Activated CD8-positive, alpha-beta memory T cell treated with anti-CD3 and anti-CD28 coated beads, Interleukin-2, amount 50 U/mL, for 1 hour (primary cell): ENCODE results near the gene L1CAM.

ENCODE experiments used
- DNase-seq: peaks from one replicate; pipeline ENCODE4 v3.0.0-alpha.2; 2020; ENCODE audit errors: extremely low read depth

L1CAM gene

GRCh38 chrX:153885968-153886903, at the start of gene L1CAM:
Gene L1CAM, minus strand, starts transcription at chrX:153886173. Its CDS starts 10,337 bp downstream, at chrX:153875836.
- no peak for DNase-seq

GRCh38 chrX:153935326-153935851, 49.4 kb upstream of the L1CAM start:
- no peak for DNase-seq

GRCh38 chrX:153934762-153935325, 48.9 kb upstream of the L1CAM start, which contains the start of gene NAA10:
Gene NAA10, minus strand, starts transcription at chrX:153935037. Its CDS starts 133 bp downstream, at chrX:153934904.
- DNase-seq, result no peak

- DNase-seq, result no peak
These were observed 48.3 kb upstream of the L1CAM start for GRCh38 chrX:153934148-153934761.

GRCh38 chrX:153933748-153934147, 47.8 kb upstream of the L1CAM start:
- DNase-seq, result no peak

GRCh38 chrX:153932220-153932915, 46.4 kb upstream of the L1CAM start:
- DNase-seq, result no peak

GRCh38 chrX:153931748-153932147, 45.8 kb upstream of the L1CAM start:
- no peak for DNase-seq

GRCh38 chrX:153931151-153931550, 45.2 kb upstream of the L1CAM start:
- no peak for DNase-seq

GRCh38 chrX:153930011-153930910, 44.3 kb upstream of the L1CAM start:
- DNase-seq, result no peak

GRCh38 chrX:153929576-153929975, 43.6 kb upstream of the L1CAM start:
- DNase-seq, result no peak

GRCh38 chrX:153928846-153929245, 42.9 kb upstream of the L1CAM start:
- no peak for DNase-seq

- peak; percentile 84 for DNase-seq
These were observed 42.2 kb upstream of the L1CAM start for GRCh38 chrX:153927922-153928760.

GRCh38 chrX:153927672-153927921, 41.6 kb upstream of the L1CAM start:
- no peak for DNase-seq

GRCh38 chrX:153926858-153927671, 41.1 kb upstream of the L1CAM start:
- peak; percentile 57 for DNase-seq

GRCh38 chrX:153926552-153926857, 40.5 kb upstream of the L1CAM start:
- no peak for DNase-seq

- no peak for DNase-seq
These were observed 40.0 kb upstream of the L1CAM start, which contains the start of gene ARHGAP4 for GRCh38 chrX:153925739-153926551. Gene ARHGAP4, minus strand, starts transcription at chrX:153926264. Its CDS starts 62 bp downstream, at chrX:153926202.

GRCh38 chrX:153925387-153925738, 39.4 kb upstream of the L1CAM start:
- DNase-seq, result no peak

GRCh38 chrX:153924149-153924861, 38.3 kb upstream of the L1CAM start:
- no peak for DNase-seq
